GF-D8 (cell line): ENCODE measurements around the gene PIK3R6.
"Not testable (repeated sequence)": the region's sequence is repeated elsewhere in the genome, so short reads cannot be mapped to it uniquely, and the experiment has no call there.

ENCODE experiments used
- DNase-seq: peaks from one replicate; lab custom pipeline; 2025; lab: John Stamatoyannopoulos, UW

PIK3R6 gene

GRCh38 chr17:8872705-8873435 lies 5.4 kb upstream of the PIK3R6 start:
- no peak for DNase-seq

- DNase-seq, result no peak
Observed at GRCh38 chr17:8872036-8872704, 4.7 kb upstream of the PIK3R6 start.

- no peak for DNase-seq
Observed at GRCh38 chr17:8871081-8871581, 3.7 kb upstream of the PIK3R6 start.

GRCh38 chr17:8870406-8871040 lies 3.0 kb upstream of the PIK3R6 start:
- DNase-seq, result no peak

GRCh38 chr17:8869114-8869815 lies 1.8 kb upstream of the PIK3R6 start:
- no peak for DNase-seq

DNA sequence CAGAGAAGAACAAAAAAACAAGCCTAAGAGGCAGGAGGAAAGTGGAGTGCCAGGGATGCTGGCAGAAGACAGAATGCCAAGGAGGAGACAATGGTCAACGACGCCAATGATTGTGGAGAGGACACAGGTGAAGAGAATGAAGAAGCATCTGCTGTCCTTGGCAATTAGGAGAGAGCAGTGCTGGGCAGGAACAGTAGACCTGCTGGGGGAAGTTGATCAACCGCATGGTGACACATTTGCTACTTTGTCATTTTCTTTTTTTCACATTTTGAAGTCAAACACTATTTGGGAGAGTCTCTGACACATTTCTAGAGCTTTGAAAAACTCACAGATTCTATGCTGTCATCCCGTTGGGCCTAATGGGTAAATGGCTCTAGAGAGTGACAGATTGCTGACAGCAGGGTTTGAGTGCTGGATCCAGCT lies 1.1 kb upstream of the PIK3R6 start:
- no peak for DNase-seq

DNA sequence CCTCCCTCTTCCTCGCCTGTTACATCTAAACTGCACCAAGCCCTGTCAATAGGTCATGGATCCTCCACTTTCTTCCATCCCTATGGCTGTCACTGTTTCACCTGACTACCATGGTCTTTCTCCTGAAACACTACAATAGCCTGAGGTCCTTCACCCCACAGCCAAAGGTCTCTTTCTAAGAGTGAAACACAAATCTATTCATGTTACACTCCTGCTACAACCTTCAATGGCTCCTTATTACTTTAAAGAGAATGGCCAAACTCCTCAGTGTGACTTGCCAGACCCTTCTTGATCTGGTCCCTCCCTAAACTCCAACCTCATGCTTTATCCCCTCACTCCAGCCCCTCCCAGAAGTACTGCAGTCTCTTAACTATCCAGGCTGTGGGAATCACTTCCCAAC lies 618 bp upstream of the PIK3R6 start:
- no peak for DNase-seq

DNA sequence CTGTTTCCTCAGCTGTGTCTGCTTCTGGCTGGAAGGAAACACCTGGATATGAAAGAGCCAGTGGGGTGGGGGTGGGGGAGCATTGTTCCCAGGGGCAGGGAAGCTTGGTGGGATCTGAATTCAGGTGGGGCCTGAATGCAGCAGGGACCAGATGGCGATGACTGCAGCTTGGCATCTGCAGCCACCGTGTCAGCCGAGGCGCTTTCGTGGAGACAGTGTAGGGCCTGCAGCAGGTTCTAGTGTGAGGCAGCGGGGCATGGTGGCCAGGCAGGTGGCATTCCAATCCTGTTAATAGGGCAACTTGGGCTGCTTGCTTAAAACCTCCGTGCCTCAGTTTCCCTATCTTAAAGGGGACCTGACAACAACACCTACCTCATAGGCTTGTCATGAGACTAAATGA lies 1.7 kb downstream of the PIK3R6 start:
- no peak for DNase-seq

GRCh38 chr17:8865385-8865784 lies 2.1 kb downstream of the PIK3R6 start:
- no peak for DNase-seq

- no peak for DNase-seq
Observed at GRCh38 chr17:8862213-8863056, 5.0 kb downstream of the PIK3R6 start.

GRCh38 chr17:8861495-8862181 lies 5.8 kb downstream of the PIK3R6 start:
- no peak for DNase-seq

GRCh38 chr17:8859804-8860430 lies 7.6 kb downstream of the PIK3R6 start:
- no peak for DNase-seq

DNA sequence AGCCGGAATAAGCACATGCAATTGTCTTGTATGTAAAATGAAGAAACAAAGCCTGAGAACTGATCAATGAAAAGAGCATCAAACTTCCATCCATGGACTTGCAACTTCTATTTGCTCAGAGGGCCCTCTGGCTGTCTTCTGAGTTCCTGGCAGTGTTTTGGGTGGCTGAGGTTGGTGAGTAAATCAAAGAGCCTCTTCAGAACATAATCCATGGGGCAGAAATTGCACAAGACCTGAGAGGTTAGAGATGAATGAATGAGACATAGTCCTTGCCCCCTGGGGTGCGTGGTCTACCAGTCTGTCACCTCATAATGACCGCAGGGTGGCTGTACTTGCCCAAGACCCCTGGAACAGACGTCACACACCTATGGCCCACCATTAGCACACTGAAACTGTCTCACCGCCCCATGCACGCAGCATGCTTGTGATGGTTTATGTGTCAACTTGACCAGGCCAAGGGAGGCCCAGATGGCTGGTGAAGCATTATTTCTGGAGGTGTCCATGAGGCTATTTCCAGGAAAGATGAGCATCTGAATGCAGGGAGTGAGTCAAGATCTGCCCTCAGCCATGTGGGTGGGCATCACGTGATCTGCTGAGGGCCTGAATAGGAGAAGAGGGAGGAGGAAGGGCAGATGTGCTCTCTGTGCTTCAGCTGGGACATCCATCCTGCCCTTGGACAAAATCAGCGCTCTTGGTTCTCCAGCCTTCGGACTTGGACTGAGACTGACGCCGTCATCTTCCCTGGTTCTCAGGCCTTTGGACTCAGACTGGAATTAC lies 8.3 kb downstream of the PIK3R6 start:
- DNase-seq, result no peak

- DNase-seq, result peak; percentile 32
Observed at GRCh38 chr17:8857919-8858318, 9.6 kb downstream of the PIK3R6 start.

DNA sequence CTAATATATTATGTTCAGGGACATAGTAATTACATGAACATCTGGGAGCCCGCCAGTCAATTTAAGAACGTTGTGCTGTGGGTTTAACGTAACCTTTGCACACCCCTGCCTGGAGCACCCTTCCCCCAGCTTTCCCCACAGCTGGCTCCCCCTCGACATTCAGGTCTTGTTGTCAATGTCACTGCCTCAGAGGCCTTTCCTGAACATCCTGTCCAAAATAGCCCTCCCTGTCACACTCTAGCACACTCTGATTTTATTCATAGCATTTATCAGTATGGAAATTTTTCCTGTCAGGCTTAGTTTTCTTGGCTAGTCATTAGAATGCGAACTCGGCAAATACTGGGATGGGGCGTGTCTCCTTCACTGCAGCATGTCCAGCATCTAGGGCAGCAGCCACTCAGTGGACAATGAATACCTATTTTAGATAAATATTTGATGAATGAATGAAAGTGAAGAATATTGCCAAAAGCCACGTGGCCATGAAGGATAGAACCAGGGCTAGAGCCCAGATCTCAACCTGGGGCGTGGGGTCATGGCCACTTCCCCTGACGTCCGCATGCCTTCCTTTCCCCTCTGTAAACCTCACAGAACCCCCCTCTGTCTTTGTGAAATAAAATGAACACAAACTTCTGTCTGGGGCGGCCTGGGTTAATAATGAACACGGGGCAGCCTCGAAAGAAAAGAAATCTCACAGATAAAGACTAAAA lies 10.5 kb downstream of the PIK3R6 start:
- DNase-seq, result no peak

DNA sequence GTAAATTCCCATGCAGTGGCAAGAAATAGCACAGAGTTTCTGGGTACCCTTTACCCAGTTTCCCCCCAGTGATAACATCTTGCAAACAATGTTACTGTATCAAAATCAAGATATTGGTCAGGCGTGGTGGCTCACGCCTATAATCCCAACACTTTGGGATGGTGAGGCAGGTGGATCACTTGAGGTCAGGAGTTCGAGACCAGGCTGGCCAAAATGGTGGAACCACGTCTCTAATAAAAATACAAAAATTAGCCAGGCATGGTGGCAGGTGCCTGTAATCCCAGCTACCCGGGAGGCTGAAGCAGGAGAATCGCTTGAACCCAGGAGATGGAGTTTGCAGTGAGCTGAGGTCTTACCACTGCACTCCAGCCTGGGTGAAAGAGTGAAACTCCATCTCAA lies 11.3 kb downstream of the PIK3R6 start:
- DNase-seq, result not testable (repeated sequence)

DNA sequence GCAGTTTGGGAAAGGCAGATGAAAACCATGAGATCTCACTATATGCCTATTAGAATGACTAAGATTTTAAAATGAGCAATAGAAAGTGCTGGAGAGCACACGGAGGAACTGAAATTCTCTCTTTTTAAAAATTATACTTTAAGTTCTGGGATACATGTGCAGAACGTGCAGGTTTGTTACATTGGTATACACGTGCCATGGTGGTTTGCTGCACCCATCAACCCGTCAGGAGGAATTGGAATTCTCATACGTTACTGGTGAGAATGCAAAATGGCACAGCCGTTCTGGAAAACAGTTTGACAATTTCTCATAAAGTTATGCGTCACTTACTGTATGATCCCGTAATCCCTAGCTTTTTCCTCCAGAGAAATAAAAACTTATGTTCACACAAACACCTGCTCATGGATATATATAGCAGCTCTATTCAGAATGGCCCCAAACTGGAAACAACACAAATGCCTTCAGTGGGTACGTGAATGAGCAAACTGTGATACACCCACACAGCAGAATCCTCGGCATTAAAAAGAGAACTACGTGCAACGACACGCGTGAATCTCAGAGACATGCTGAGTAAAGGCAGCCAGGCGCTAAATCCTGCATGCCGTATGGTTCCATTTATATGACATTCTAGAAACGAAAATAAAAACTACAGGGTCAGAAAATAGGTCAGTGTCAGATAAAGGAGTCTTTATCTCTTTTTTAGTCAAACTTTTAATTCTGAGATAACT lies 11.8 kb downstream of the PIK3R6 start:
- no peak for DNase-seq

DNA sequence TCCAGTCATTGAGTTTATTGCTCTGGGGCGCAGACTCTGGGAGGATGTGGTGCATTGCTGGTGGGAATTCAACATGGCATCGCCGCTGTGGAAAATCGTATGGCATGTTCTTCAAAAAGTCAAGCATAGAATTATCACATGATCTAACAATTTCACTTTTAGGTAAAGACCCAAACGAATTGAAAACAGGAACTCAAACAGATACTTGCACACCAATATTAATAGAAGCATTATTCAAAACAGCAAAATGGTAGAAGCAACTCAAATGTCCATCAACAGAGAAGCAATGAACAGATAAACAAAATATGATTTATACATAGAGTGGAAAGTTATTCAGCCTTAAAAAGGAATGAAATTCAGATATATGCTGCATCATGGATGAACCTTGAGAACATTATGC lies 15.9 kb downstream of the PIK3R6 start:
- DNase-seq, result no peak
